ENCODE results near the gene HS6ST2. TPM values are rescaled to one million over a fixed set of nuclear protein-coding genes. Genes with fewer than 3 reads are reported as not detected.

Gene HS6ST2
- total RNA-seq, 1 donor: not detected

- H3K4me3 ChIP-seq (ENCODE audit: low read depth, low read length): no peak overlapping the region
- no peak for DNase-seq (ENCODE audit: low read depth)
- TF ChIP-seq CTCF (IDR thresholded peaks at IDR 0.05; ENCODE audit: insufficient read depth, low read depth, low read length): no peak
These were observed 287.2 kb downstream of the HS6ST2 start for GRCh38 chrX:132671229-132671641.

GRCh38 chrX:132669142-132669541, 289.3 kb downstream of the HS6ST2 start:
- no peak overlapping the region for H3K4me3 ChIP-seq (ENCODE audit: low read depth, low read length)
- DNase-seq (ENCODE audit: low read depth): no peak
- TF ChIP-seq CTCF (IDR thresholded peaks at IDR 0.05; ENCODE audit: insufficient read depth, low read depth, low read length): no peak

- no peak for TF ChIP-seq CTCF (IDR thresholded peaks at IDR 0.05; ENCODE audit: insufficient read depth, low read depth, low read length)
- no peak for DNase-seq (ENCODE audit: low read depth)
- H3K4me3 ChIP-seq (ENCODE audit: low read depth, low read length): no peak overlapping the region
These were observed 290.3 kb downstream of the HS6ST2 start for GRCh38 chrX:132668178-132668577.

GRCh38 chrX:132665676-132666075, 292.8 kb downstream of the HS6ST2 start:
- no peak overlapping the region for H3K4me3 ChIP-seq (ENCODE audit: low read depth, low read length)
- no peak for TF ChIP-seq CTCF (IDR thresholded peaks at IDR 0.05; ENCODE audit: insufficient read depth, low read depth, low read length)
- no peak for DNase-seq (ENCODE audit: low read depth)

- no peak for TF ChIP-seq CTCF (IDR thresholded peaks at IDR 0.05; ENCODE audit: insufficient read depth, low read depth, low read length)
- H3K4me3 ChIP-seq (ENCODE audit: low read depth, low read length): no peak overlapping the region
- DNase-seq (ENCODE audit: low read depth): no peak
These were observed 294.2 kb downstream of the HS6ST2 start for GRCh38 chrX:132664273-132664672.

GRCh38 chrX:132662844-132663243, 295.6 kb downstream of the HS6ST2 start:
- no peak for TF ChIP-seq CTCF (IDR thresholded peaks at IDR 0.05; ENCODE audit: insufficient read depth, low read depth, low read length)

GRCh38 chrX:132657876-132658275, 300.6 kb downstream of the HS6ST2 start:
- no peak overlapping the region for H3K4me3 ChIP-seq (ENCODE audit: low read depth, low read length)
- TF ChIP-seq CTCF (IDR thresholded peaks at IDR 0.05; ENCODE audit: insufficient read depth, low read depth, low read length): no peak
- no peak for DNase-seq (ENCODE audit: low read depth)

More at GRCh38 chrX:132662844-132663243, 295.6 kb downstream of the HS6ST2 start:
- H3K4me3 ChIP-seq (ENCODE audit: low read depth, low read length): no peak overlapping the region
- no peak for DNase-seq (ENCODE audit: low read depth)
